Heart left ventricle (tissue), 16 donors: ENCODE measurements around the gene TMEM254. TPM values are rescaled to one million over a fixed set of nuclear protein-coding genes. Genes with fewer than 3 reads are reported as not detected.
"Not testable (repeated sequence)": the region's sequence is repeated elsewhere in the genome, so short reads cannot be mapped to it uniquely, and the experiment has no call there.

Experiments
- ATAC-seq, 4 donors: fragments of 200-7000 bp; cut with Tn5 transposase; one replicate each; pipeline ENCODE4 v1.9.1; 2020 to 2022; ENCODE audit warnings: moderate library complexity in 4 of 4, mild to moderate bottlenecking in 3 of 4, moderate number of reproducible peaks in 1 of 4
- DNase-seq, 5 donors: peaks; one replicate each; pipeline ENCODE4 v3.0.0-alpha.2; 2020
- H3K27ac ChIP-seq, 12 donors: fragments of 200-600 bp; sonication (generic) in 4 of 12; one replicate each; pipeline versions ENCODE4 v1.5.0 to v1.8.0; 2016 to 2022; ENCODE audit warnings: mild to moderate bottlenecking in 2 of 12
- H3K27me3 ChIP-seq, 9 donors: fragments of 200-600 bp; sonication (generic) in 2 of 9; one replicate each; pipeline versions ENCODE4 v1.5.1 to v1.8.0; 2016 to 2022; ENCODE audit warnings: mild to moderate bottlenecking in 3 of 9
- H3K36me3 ChIP-seq, 9 donors: fragments of 200-600 bp; sonication (generic) in 2 of 9; one replicate each; pipeline versions ENCODE4 v1.5.0 to v1.8.0; 2018 to 2022; ENCODE audit warnings: mild to moderate bottlenecking in 2 of 9
- H3K4me1 ChIP-seq, 12 donors: fragments of 200-600 bp; sonication (generic) in 4 of 12; one replicate each; pipeline versions ENCODE4 v1.5.0 to v1.8.0; 2016 to 2022; ENCODE audit warnings: mild to moderate bottlenecking in 3 of 12
- H3K4me3 ChIP-seq, 12 donors: fragments of 200-600 bp; sonication (generic) in 4 of 12; one replicate each; pipeline versions ENCODE4 v1.5.0 to v1.8.0; 2017 to 2022; ENCODE audit warnings: mild to moderate bottlenecking in 9 of 12, moderate library complexity in 4 of 12
- H3K9me3 ChIP-seq, 12 donors: fragments of 200-600 bp; sonication (generic) in 4 of 12; one replicate each; pipeline versions ENCODE4 v1.5.0 to v1.8.0; 2016 to 2022; ENCODE audit warnings: mild to moderate bottlenecking in 1 of 12
- CTCF ChIP-seq, 12 donors: fragments of 200-600 bp; sonication (generic) in 4 of 12; IDR thresholded peaks; one replicate each; pipeline versions ENCODE4 v1.5.0 to v1.8.0; 2018 to 2022; ENCODE audit warnings: antibody characterized with exemption in 12 of 12, mild to moderate bottlenecking in 5 of 12
- POLR2A ChIP-seq, 2 donors: fragments of 450-650 bp; IDR thresholded peaks; one replicate each; pipeline ENCODE4 v1.6.1; 2017; ENCODE audit warnings: antibody characterized with exemption in 2 of 2, mild to moderate bottlenecking in 2 of 2, moderate library complexity in 2 of 2
- WGBS, 4 donors: extraction: QIAGEN DNeasy Blood & Tissue Kit in 2 of 4; methylation state at CpG; one replicate each; pipeline versions ENCODE4 v1.1.5 to v1.1.7; 2013 to 2018; 5-methylcytosine and 5-hydroxymethylcytosine counted together
- intact Hi-C, 10 donors: fragments of 100-400 bp; cut with DNase I; formaldehyde crosslinking; loops; one replicate each; pipeline versions ENCODE4 v1.11.1 to v1.14.2; 2022
- polyA plus RNA-seq, 2 donors: library from polyadenylated mRNA; stranded (reverse); fragments of 200-250 nt; gene quantifications; one replicate each; pipeline ENCODE4 v1.2.3, GENCODE V29; 2013
- total RNA-seq, 9 donors: library from RNA; depleted of rRNA in 2 of 9; stranded (reverse); fragments of >200 nt in 2 of 9; fragmentation: NEBNext Ultra II Directional in 3 of 9; extraction: Animal tissue kit (Norgen Biotek cat#: 25700) in 3 of 9; gene quantifications; one replicate each; pipeline versions ENCODE4 v1.1.0 to v1.2.4, GENCODE V29; 2016 to 2023
- donor health status: ischemic (EF 13 %, LVEDD 7.1; RV severe dilation, severe dysfunction).
- donor health status: healthy with polysubstance abuse.
- donor health status: DM: no; HTN: yes; CAD: no.
- donor health status: DM: no; HTN: no; CAD: no.
- donor health status: ischemic (EF 25% LVEDD 6.9; RV normal size, moderate dysfunction).
- donor health status: ischemic (EF 25% LVEDD 5.7; RV mildly dilated, moderate dysfunction).
- donor health status: healthy.
- donor health status: DM: yes; HTN: yes; CAD: no.
- donor health status: ischemic (EF 35%, LVEDD 5.7; RV mildly dilated, moderate dysfunction).
- donor health status: nonischemic (EF 11% LVEDD 7.7; RV severe dilation, severe dysfunction).
- donor health status: DM: yes; HTN: yes; CAD: no.
- donor health status: PGD.
- donor health status: ischemic (EF 29% LVEDD 5.4; RV normal size, mild dysfunction).
- donor health status: nonischemic (EF 23%, LVEDD 6.1; RV moderate dilation, normal function).

TMEM254 gene
- total and polyA plus RNA-seq, 11 donors: 4.7 to 13.4 (median 7.0) TPM

- Histone ChIP-seq H3K36me3 (no peaks in the 10 kb centered on the region), H3K4me1 (peaks cover 0 to 57% (median 29%) of the 10 kb centered on the region in 12 donors), H3K27me3 (peaks cover 0 to 19% (median 0%) of the 10 kb centered on the region in 9 donors), H3K4me3 (peak overlapping the region; percentile 30 to 73 (median 62)), H3K27ac (peak overlapping the region; percentile 69 to 90 (median 82)), H3K9me3 (no peaks in the 10 kb centered on the region)
- ATAC-seq (peak in 1 of 4 donors; percentile 24), DNase-seq (peak in 4 of 5 donors; percentile 47 to 74 (median 60))
- TF ChIP-seq POLR2A (IDR thresholded peaks at IDR 0.05): no peak
- TF ChIP-seq CTCF (IDR thresholded peaks at IDR 0.05): no peak
- intact Hi-C loops: loop anchor here in 3 of 10 donors (5.0 to 10.0 kb wide), 2 partner anchors 56 to 58 kb away; partner anchors contain the start of gene TMEM254 (in 3 of the 3)
- 30 to 50% (median 32%) methylated on average over 6 of the region's 6 CpGs for WGBS, 4 donors
These were observed 54.7 kb downstream of the TMEM254 start for GRCh38 chr10:80133206-80133605.

GRCh38 chr10:80133687-80134086 is 55.2 kb downstream of the TMEM254 start:
- Histone ChIP-seq H3K27me3 (peaks cover 0 to 19% (median 0%) of the 10 kb centered on the region in 9 donors), H3K4me3 (peak overlapping the region; percentile 30 to 73 (median 62)), H3K4me1 (peaks cover 0 to 61% (median 30%) of the 10 kb centered on the region in 12 donors), H3K27ac (peak overlapping the region; percentile 69 to 90 (median 82))
- intact Hi-C loops: loop anchor here in 3 of 10 donors (5.0 to 10.0 kb wide), 2 partner anchors 56 to 59 kb away; partner anchors contain the start of gene TMEM254 (in 3 of the 3)
- not testable (repeated sequence) for H3K36me3 ChIP-seq, H3K9me3 ChIP-seq, ATAC-seq
- WGBS, 4 donors: 62 to 75% (median 71%) methylated on average over 9 of the region's 9 CpGs
- peak in 1 of 5 donors; percentile 10 for DNase-seq

- Histone ChIP-seq H3K4me3 (peak overlapping the region in 5 of 12 donors; percentile 1 to 68 (median 11)), H3K27me3 (peaks cover 0 to 19% (median 0%) of the 10 kb centered on the region in 9 donors), H3K36me3 (no peaks in the 10 kb centered on the region), H3K9me3 (no peaks in the 10 kb centered on the region), H3K4me1 (peaks cover 0 to 66% (median 30%) of the 10 kb centered on the region in 12 donors), H3K27ac (peak overlapping the region; percentile 25 to 91 (median 76))
- intact Hi-C loops: loop anchor here in 6 of 10 donors (5.0 to 10.0 kb wide), 3 partner anchors 59 to 79 kb away; partner anchors contain the start of gene TMEM254 (in 5 of the 6)
- TF ChIP-seq POLR2A (IDR thresholded peaks at IDR 0.05) (no peak), CTCF (IDR thresholded peaks at IDR 0.05) (no peak)
- ATAC-seq (peak; percentile 78 to 90 (median 84)), DNase-seq (peak; percentile 93 to 97 (median 95))
- WGBS, 4 donors: 36 to 54% (median 48%) methylated on average over 6 to 8 of the region's 8 CpGs
These were observed 57.7 kb downstream of the TMEM254 start for GRCh38 chr10:80136134-80136571.

- Histone ChIP-seq H3K4me1 (peaks cover 0 to 60% (median 27%) of the 10 kb centered on the region in 12 donors), H3K4me3 (no peak overlapping the region), H3K36me3 (peaks cover 0 to 4% (median 0%) of the 10 kb centered on the region in 9 donors), H3K9me3 (no peaks in the 10 kb centered on the region), H3K27ac (peak overlapping the region; percentile 64 to 91 (median 76)), H3K27me3 (peaks cover 0 to 14% (median 0%) of the 10 kb centered on the region in 9 donors)
- peak; percentile 48 to 76 (median 72) for ATAC-seq
- DNase-seq: peak; percentile 62 to 88 (median 79)
- TF ChIP-seq POLR2A (IDR thresholded peaks at IDR 0.05) (no peak), CTCF (IDR thresholded peaks at IDR 0.05) (no peak)
- 65 to 79% (median 75%) methylated on average over 12 to 14 of the region's 14 CpGs for WGBS, 4 donors
- intact Hi-C loops: loop anchor here in 6 of 10 donors (5.0 to 10.0 kb wide), 3 partner anchors 60 to 80 kb away; partner anchors contain the start of gene TMEM254 (in 5 of the 6)
These were observed 58.8 kb downstream of the TMEM254 start for GRCh38 chr10:80137031-80137862.
